ENCODE measurements around the gene FN1.

FN1 gene

DNA sequence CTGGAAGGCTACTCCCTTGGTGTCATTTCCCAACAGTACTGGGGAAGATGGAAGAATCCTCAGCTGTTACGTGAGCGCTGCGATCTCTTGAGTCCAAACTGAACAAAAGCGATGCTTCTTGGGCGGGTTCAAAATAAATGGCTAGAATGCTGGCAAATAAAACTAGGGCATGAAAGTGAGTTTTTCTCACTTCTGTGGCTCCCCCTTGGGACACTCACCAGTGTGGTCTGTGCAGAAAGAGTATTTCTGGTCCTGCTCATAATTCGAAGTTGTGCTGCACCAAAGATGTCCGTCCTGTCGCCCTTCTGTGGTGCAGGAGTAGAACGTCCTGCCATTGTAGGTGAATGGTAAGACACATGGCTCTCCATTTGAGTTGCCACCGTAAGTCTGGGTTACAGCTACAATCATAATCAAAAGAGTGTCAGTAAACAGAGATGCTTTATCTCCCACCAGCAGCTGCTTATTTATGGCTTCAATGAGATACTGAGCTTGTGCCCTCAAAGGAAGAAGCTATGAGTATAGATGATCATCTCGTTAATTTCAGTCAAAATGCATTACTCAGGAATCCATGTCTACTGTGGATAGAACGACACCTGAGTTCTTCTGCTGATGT, 11.8 kb downstream of the FN1 start:
- 95% methylated on average over 11 of the region's 12 CpGs for WGBS

DNA sequence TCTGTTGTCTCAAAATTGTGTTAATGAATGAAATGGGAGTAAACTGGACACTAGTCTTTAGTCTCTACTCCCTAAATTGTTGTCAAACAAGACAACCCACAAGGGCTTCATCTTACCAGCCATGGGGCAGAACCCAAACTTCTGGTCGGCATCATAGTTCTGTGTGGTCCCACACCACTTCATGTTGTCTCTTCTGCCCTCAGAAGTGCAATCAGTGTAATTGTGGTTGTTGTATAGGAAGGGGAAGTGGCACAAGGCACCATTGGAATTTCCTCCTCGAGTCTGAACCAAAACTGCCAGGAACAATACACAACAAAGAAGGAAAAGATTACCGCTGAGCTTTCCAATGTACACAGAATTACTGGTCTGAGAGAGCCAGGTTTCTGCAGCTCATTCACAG, 12.6 kb downstream of the FN1 start:
- Histone ChIP-seq H2BK12ac (ENCODE audit: low read length in 2 of 2) (no peak overlapping the region), H3K27ac (ENCODE audit: low read length, poor library complexity, severe bottlenecking) (peak overlapping the region; percentile 63), H3K4ac (ENCODE audit: low read depth in 1 of 2, low read length in 2 of 2) (no peak overlapping the region), H3K23ac (ENCODE audit: low read length in 2 of 2) (no peak overlapping the region), H2BK5ac (ENCODE audit: low read depth, low read length, poor library complexity, severe bottlenecking) (no peak overlapping the region), H4K91ac (ENCODE audit: low read length) (no peak overlapping the region), H2BK15ac (ENCODE audit: low read depth, poor library complexity, severe bottlenecking) (no peak overlapping the region), H3K4me3 (ENCODE audit: insufficient read depth in 1 of 2, low read depth in 1 of 2, low read length in 2 of 2) (peak overlapping the region in 1 of 2 experiments; percentile 47), H3K18ac (ENCODE audit: low read depth in 1 of 2, low read length in 2 of 2) (no peak overlapping the region), H3K4me1 (ENCODE audit: control insufficient read depth, insufficient read depth, low read depth, low read length) (peaks cover 18% of the 10 kb centered on the region), H2AK5ac (ENCODE audit: low read length, severe bottlenecking) (no peak overlapping the region), H3K36me3 (ENCODE audit: control insufficient read depth in 1 of 2, insufficient read depth in 2 of 2, low read depth in 1 of 2, low read length in 2 of 2) (peaks cover 40 to 97% of the 10 kb centered on the region in 2 experiments), H3K27me3 (ENCODE audit: control insufficient read depth in 1 of 2, insufficient read depth in 1 of 2, low read length in 2 of 2) (no peaks in the 10 kb centered on the region), H3K9me3 (ENCODE audit: control insufficient read depth, low read length) (no peaks in the 10 kb centered on the region), H3K14ac (ENCODE audit: low read length in 2 of 2) (peak overlapping the region in 1 of 2 experiments; percentile 28), H2BK120ac (ENCODE audit: low read depth, low read length) (no peak overlapping the region), H3K4me2 (ENCODE audit: low read length, poor library complexity, severe bottlenecking) (no peak overlapping the region), H3K79me1 (replicated peaks; ENCODE audit: low read length, poor library complexity, severe bottlenecking) (peaks cover 1% of the 10 kb centered on the region), H2AFZ (ENCODE audit: low read depth, low read length) (no peak overlapping the region), H3K9ac (ENCODE audit: low read length) (peak overlapping the region; percentile 83), H4K8ac (ENCODE audit: low read length) (no peak overlapping the region)
- 100% methylated on average over 1 of the region's 3 CpGs for WGBS
- DNase-seq: no peak

More for the DNA sequence above, 11.8 kb downstream of the FN1 start:
- Histone ChIP-seq H2AK5ac (ENCODE audit: low read length, severe bottlenecking) (no peak overlapping the region), H4K91ac (ENCODE audit: low read length) (no peak overlapping the region), H2BK15ac (ENCODE audit: low read depth, poor library complexity, severe bottlenecking) (no peak overlapping the region), H3K4me1 (ENCODE audit: control insufficient read depth, insufficient read depth, low read depth, low read length) (peaks cover 20% of the 10 kb centered on the region), H3K23ac (ENCODE audit: low read length in 2 of 2) (no peak overlapping the region), H3K9me3 (ENCODE audit: control insufficient read depth, low read length) (no peaks in the 10 kb centered on the region), H3K18ac (ENCODE audit: low read depth in 1 of 2, low read length in 2 of 2) (no peak overlapping the region), H2BK120ac (ENCODE audit: low read depth, low read length) (no peak overlapping the region), H3K4me2 (ENCODE audit: low read length, poor library complexity, severe bottlenecking) (peak overlapping the region; percentile 40), H3K4ac (ENCODE audit: low read depth in 1 of 2, low read length in 2 of 2) (peak overlapping the region in 1 of 2 experiments; percentile 60), H3K9ac (ENCODE audit: low read length) (peak overlapping the region; percentile 83), H3K14ac (ENCODE audit: low read length in 2 of 2) (no peak overlapping the region), H2BK5ac (ENCODE audit: low read depth, low read length, poor library complexity, severe bottlenecking) (no peak overlapping the region), H2BK12ac (ENCODE audit: low read length in 2 of 2) (no peak overlapping the region), H3K79me1 (replicated peaks; ENCODE audit: low read length, poor library complexity, severe bottlenecking) (peaks cover 1% of the 10 kb centered on the region), H3K27me3 (ENCODE audit: control insufficient read depth in 1 of 2, insufficient read depth in 1 of 2, low read length in 2 of 2) (no peaks in the 10 kb centered on the region), H4K8ac (ENCODE audit: low read length) (peak overlapping the region; percentile 68), H3K27ac (ENCODE audit: low read length, poor library complexity, severe bottlenecking) (peak overlapping the region; percentile 50), H3K36me3 (ENCODE audit: control insufficient read depth in 1 of 2, insufficient read depth in 2 of 2, low read depth in 1 of 2, low read length in 2 of 2) (peaks cover 43 to 97% of the 10 kb centered on the region in 2 experiments), H2AFZ (ENCODE audit: low read depth, low read length) (no peak overlapping the region), H3K4me3 (ENCODE audit: insufficient read depth in 1 of 2, low read depth in 1 of 2, low read length in 2 of 2) (peak overlapping the region in 1 of 2 experiments; percentile 47)
- no peak for DNase-seq

DNA sequence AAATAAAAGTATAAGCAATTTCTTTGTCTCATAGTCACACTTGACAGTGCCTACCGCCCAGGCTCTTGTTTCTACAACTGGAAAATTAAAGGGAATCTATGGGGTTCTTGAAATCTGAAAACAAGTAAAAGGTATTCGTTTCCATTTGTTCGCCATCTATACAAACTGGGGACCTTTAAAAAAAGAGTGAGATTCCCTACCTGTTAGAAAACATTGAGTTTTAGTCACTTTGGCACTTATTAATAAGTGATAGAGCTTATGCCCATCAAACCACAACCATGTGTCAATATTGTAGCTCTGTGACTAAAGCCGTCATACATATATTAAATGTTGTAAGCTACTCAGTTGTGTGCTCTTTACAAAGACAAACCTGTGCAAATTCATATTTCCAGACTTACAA, 13.2 kb downstream of the FN1 start:
- no peak for DNase-seq
- peak overlapping the region in 1 of 2 experiments; percentile 44 for H3K4me3 ChIP-seq (ENCODE audit: insufficient read depth in 1 of 2, low read depth in 1 of 2, low read length in 2 of 2)
- H3K9ac ChIP-seq (ENCODE audit: low read length): peak overlapping the region; percentile 83
- H4K8ac ChIP-seq (ENCODE audit: low read length): no peak overlapping the region
- no peak overlapping the region for H3K4ac ChIP-seq (ENCODE audit: low read depth in 1 of 2, low read length in 2 of 2)
- H2BK120ac ChIP-seq (ENCODE audit: low read depth, low read length): no peak overlapping the region
- no peaks in the 10 kb centered on the region for H3K9me3 ChIP-seq (ENCODE audit: control insufficient read depth, low read length)
- H3K27ac ChIP-seq (ENCODE audit: low read length, poor library complexity, severe bottlenecking): no peak overlapping the region
- H4K91ac ChIP-seq (ENCODE audit: low read length): no peak overlapping the region
- no peak overlapping the region for H2AK5ac ChIP-seq (ENCODE audit: low read length, severe bottlenecking)
- no peak overlapping the region for H2AFZ ChIP-seq (ENCODE audit: low read depth, low read length)
- no peak overlapping the region for H3K14ac ChIP-seq (ENCODE audit: low read length in 2 of 2)
- no peak overlapping the region for H3K4me2 ChIP-seq (ENCODE audit: low read length, poor library complexity, severe bottlenecking)
- no peak overlapping the region for H3K23ac ChIP-seq (ENCODE audit: low read length in 2 of 2)
- no peaks in the 10 kb centered on the region for H3K27me3 ChIP-seq (ENCODE audit: control insufficient read depth in 1 of 2, insufficient read depth in 1 of 2, low read length in 2 of 2)
- H3K18ac ChIP-seq (ENCODE audit: low read depth in 1 of 2, low read length in 2 of 2): no peak overlapping the region
- peaks cover 17% of the 10 kb centered on the region for H3K4me1 ChIP-seq (ENCODE audit: control insufficient read depth, insufficient read depth, low read depth, low read length)
- H2BK5ac ChIP-seq (ENCODE audit: low read depth, low read length, poor library complexity, severe bottlenecking): no peak overlapping the region
- peaks cover 1% of the 10 kb centered on the region for H3K79me1 ChIP-seq (replicated peaks; ENCODE audit: low read length, poor library complexity, severe bottlenecking)
- 96% methylated on average over 3 of the region's 4 CpGs for WGBS
- H3K36me3 ChIP-seq (ENCODE audit: control insufficient read depth in 1 of 2, insufficient read depth in 2 of 2, low read depth in 1 of 2, low read length in 2 of 2): peaks cover 36 to 97% of the 10 kb centered on the region in 2 experiments
- H2BK12ac ChIP-seq (ENCODE audit: low read length in 2 of 2): no peak overlapping the region
- H2BK15ac ChIP-seq (ENCODE audit: low read depth, poor library complexity, severe bottlenecking): no peak overlapping the region

DNA sequence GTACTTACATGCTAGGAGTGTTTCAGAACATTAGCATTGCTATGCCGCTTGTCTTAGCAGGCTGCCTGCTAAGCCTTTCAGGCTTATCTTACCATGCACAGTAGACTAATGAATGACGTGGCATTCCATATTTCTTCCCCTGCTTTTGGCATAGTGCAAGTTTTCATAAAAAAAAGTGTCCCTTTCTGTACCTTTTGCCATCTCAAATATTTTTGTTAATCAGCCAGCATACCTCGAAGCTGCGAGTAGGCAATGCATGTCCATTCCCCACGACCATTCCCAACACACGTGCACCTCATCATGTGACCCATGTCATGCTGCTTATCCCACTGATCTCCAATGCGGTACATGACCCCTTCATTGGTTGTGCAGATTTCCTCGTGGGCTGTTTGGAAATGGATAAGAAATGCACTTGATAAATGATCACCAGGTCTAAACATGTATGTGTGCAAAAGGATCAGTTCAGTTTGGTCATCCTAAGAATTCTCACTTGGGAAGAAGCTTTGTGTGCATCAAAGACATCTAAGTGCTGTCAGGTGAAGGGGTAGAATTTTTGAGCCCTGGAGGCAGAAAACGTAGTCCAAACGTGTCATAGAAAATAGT, 13.9 kb downstream of the FN1 start:
- Histone ChIP-seq H2BK5ac (ENCODE audit: low read depth, low read length, poor library complexity, severe bottlenecking) (no peak overlapping the region), H2BK15ac (ENCODE audit: low read depth, poor library complexity, severe bottlenecking) (no peak overlapping the region), H2AK5ac (ENCODE audit: low read length, severe bottlenecking) (no peak overlapping the region), H3K9ac (ENCODE audit: low read length) (peak overlapping the region; percentile 83), H4K91ac (ENCODE audit: low read length) (no peak overlapping the region), H3K27ac (ENCODE audit: low read length, poor library complexity, severe bottlenecking) (peak overlapping the region; percentile 4), H3K9me3 (ENCODE audit: control insufficient read depth, low read length) (no peaks in the 10 kb centered on the region), H3K4me3 (ENCODE audit: insufficient read depth in 1 of 2, low read depth in 1 of 2, low read length in 2 of 2) (peak overlapping the region in 1 of 2 experiments; percentile 44), H2BK12ac (ENCODE audit: low read length in 2 of 2) (no peak overlapping the region), H3K36me3 (ENCODE audit: control insufficient read depth in 1 of 2, insufficient read depth in 2 of 2, low read depth in 1 of 2, low read length in 2 of 2) (peaks cover 36 to 97% of the 10 kb centered on the region in 2 experiments), H3K23ac (ENCODE audit: low read length in 2 of 2) (no peak overlapping the region), H3K4me2 (ENCODE audit: low read length, poor library complexity, severe bottlenecking) (peak overlapping the region; percentile 20), H3K4ac (ENCODE audit: low read depth in 1 of 2, low read length in 2 of 2) (no peak overlapping the region), H3K4me1 (ENCODE audit: control insufficient read depth, insufficient read depth, low read depth, low read length) (peaks cover 17% of the 10 kb centered on the region), H2AFZ (ENCODE audit: low read depth, low read length) (no peak overlapping the region), H2BK120ac (ENCODE audit: low read depth, low read length) (no peak overlapping the region), H3K14ac (ENCODE audit: low read length in 2 of 2) (no peak overlapping the region), H4K8ac (ENCODE audit: low read length) (no peak overlapping the region), H3K27me3 (ENCODE audit: control insufficient read depth in 1 of 2, insufficient read depth in 1 of 2, low read length in 2 of 2) (no peaks in the 10 kb centered on the region), H3K18ac (ENCODE audit: low read depth in 1 of 2, low read length in 2 of 2) (no peak overlapping the region), H3K79me1 (replicated peaks; ENCODE audit: low read length, poor library complexity, severe bottlenecking) (peaks cover 1% of the 10 kb centered on the region)
- no peak for DNase-seq
- WGBS: 96% methylated on average over 8 of the region's 10 CpGs
